GM21717 (cell line): ENCODE data around the gene KIF6.

Experiments
- ATAC-seq: cut with Tn5 transposase; IDR thresholded peaks from one replicate; pipeline ENCODE4 v1.9.1; 2021; ENCODE audit warnings: mild to moderate bottlenecking, moderate library complexity; ENCODE audit not compliant: unreplicated experiment

Gene KIF6

GRCh38 chr6:39665861-39666260 lies 59.3 kb downstream of the KIF6 start:
- no peak for ATAC-seq

- no peak for ATAC-seq
These were observed 61.0 kb downstream of the KIF6 start for GRCh38 chr6:39664173-39664572.

DNA sequence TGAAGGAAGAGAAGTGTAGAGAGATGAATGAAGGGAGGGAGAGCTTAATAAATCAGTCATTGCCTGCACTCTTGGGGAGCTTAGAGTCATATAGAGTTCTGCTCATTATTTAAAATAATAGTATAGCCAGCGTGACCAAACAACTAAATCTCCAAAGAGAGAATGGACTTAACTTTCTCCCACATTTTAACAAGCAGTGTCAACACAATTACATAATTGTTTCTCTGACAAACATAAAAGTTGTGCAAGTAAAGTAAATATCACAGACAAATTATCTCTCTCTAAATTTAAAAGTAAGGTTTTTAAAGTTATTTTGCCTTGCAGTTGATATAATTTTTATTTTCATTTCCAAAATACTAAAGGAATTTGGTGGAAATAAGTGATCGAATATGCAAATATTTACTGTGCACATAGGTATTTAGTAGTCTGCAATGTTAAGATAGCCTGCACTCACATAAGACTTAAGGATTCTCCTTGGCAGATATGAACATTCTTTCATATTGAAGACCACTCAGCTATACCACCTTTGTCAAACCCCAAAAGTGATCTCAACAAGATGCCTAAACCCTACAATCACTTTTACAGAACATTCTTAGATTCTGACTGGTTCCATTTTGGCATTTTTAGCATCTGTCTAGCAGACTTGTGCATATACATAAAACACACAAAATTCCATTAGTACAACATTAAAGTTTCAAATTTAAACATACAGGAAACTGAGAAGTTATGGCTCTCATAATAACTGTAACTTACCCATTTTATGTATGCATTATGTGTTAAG lies 67.7 kb downstream of the KIF6 start:
- no peak for ATAC-seq

DNA sequence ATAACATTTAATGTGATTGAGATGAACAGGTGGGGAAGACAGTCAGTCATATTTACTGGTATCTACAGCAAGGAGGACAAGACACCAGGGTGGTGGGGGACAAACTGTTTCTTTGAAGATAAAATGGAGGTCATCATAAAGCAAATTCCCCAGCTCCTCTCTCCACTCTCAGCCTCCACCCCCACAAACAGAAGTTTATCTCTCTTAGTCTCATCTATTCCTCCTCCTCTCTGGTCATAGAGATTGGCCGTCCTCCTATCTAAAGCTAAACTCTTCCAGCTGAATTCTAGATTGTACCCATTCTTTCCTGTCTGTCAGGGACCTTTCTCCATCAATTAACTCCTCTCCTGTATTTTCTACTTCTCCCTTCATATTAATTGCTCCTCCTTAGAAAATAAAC lies 71.1 kb downstream of the KIF6 start:
- ATAC-seq, result no peak

GRCh38 chr6:39653612-39654011 lies 71.6 kb downstream of the KIF6 start:
- no peak for ATAC-seq

DNA sequence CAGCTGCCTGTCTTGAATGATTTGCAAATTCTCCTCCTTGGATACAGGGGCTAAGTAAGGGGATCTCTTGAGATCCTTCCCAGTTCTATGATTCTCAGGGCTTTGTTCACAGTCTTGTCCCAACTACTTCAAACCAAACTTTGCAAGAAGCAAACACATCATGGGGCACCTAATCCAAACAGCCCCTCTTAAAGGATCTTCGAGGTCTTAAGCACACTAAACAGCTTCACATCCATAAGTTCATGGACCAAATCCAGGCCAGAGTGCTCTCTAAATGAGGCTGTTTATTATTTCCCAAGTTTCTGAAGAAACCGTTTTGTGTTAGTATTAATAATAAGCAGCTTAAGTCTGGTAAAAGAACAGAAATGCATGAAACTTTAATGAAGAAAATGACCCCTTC lies 75.2 kb downstream of the KIF6 start:
- ATAC-seq, result no peak

GRCh38 chr6:39646751-39647420 lies 78.3 kb downstream of the KIF6 start:
- no peak for ATAC-seq

DNA sequence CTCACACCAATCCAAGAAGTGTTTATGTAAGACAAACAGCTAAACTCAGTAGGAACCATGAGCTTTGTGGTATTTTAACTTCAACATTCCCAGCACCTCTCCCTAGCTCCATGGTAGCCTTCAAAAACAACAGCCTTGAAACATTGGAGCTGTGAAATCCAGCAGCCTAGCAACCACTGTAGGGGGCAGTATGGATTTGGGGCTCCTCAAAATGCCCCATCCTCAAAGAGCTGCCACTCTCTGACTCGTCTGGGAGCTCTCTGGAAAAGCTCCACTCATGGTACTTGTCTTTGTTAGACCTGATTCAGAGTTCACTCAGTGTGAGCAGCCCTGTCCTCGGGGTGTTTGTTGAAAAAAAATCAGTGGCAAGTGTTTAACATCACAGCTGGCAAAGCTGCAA lies 82.9 kb downstream of the KIF6 start:
- ATAC-seq, result no peak

- no peak for ATAC-seq
These were observed 86.9 kb downstream of the KIF6 start for GRCh38 chr6:39638126-39638822.

DNA sequence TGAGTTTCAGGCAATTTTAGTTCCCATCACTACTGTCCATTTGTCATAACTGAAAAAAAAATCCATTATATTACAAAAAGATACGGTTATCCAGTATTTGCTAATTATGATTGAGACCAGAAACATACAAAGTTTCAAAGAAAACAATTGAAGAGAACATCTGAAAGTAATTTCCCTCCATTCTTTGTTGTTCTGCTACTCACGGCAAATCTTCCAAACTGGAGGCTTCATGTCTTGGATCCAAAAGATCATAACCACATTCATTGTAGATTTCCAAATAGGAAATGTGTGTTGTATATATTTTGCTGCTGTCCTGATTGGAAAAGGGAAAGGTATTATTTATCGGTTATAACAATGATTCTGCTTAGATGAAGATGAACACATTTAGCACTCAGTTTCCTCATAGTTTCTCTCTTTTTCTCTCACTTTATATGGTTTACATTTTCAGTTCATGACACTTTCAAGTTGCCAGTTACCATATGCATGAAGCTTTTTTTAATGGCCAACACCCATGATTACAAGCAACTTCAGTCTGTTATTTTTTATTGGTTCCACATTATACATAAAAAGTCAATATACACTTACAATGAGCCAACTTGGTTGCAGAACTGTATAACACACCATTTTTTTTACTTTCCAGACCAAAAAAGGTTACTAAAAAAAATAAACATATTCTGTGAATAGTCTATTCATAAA lies 90.4 kb downstream of the KIF6 start:
- no peak for ATAC-seq

DNA sequence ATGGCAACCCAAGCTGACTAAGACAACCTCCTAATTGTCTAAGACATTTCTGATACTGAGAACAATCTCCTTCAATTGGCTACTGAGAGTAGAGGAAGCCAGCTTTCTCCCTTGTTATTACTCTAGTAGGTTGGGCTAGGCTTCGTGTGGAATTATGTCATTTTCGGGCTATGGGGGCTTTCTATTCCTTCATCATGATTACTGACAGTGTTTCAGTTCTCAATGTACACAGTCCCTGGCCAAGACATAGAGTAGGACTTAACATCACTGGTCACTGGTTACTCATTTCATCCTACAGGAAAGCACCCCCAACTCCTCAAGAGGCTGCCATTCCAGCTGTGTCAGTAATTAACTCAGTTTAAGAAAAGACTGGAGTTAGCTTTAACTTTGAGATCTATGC lies 100.0 kb downstream of the KIF6 start:
- no peak for ATAC-seq

- ATAC-seq, result no peak
These were observed 101.5 kb downstream of the KIF6 start for GRCh38 chr6:39623750-39624149.

DNA sequence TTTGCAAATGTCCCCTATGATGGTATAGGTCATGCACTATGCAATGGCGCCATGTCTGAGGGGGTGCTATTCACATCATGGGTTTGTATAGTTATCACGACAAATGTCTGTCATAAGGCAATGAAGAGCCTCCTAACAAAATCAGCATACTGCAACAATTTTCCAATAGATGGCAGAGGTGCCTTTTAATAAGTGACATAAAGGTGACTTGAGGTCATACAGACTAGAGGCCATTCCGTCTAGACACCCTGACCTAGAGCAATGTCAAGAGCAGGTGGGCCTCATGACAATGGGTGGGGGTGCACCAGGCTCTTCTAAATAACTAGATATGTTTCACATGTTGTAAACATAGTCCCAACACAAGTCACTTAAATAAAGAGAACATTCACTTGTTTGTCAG lies 107.7 kb downstream of the KIF6 start:
- ATAC-seq, result no peak

- ATAC-seq, result no peak
These were observed 108.2 kb downstream of the KIF6 start for GRCh38 chr6:39617026-39617425.

GRCh38 chr6:39615622-39616021 lies 109.6 kb downstream of the KIF6 start:
- no peak for ATAC-seq

GRCh38 chr6:39614393-39614950 lies 110.7 kb downstream of the KIF6 start:
- ATAC-seq, result no peak

DNA sequence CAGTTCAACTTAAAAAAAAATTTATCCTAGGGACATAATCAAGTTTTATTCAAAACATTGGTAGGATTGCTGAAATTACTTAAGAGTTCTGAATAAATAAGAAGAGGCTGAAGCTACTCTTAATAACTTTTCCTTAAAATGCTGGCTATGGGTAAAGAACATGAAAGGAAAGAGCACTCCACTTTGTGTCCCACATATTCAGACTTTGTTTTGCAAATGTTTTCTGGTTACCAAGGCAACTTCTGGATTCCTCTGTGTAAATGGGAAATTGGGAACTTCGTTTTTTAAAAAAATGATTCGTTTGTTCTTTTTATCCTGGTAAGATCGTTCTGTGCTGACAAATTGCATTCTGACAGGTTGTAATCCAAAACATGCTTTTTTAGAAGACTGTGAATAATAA lies 115.0 kb downstream of the KIF6 start:
- no peak for ATAC-seq

GRCh38 chr6:39608652-39609345 lies 116.4 kb downstream of the KIF6 start:
- no peak for ATAC-seq

DNA sequence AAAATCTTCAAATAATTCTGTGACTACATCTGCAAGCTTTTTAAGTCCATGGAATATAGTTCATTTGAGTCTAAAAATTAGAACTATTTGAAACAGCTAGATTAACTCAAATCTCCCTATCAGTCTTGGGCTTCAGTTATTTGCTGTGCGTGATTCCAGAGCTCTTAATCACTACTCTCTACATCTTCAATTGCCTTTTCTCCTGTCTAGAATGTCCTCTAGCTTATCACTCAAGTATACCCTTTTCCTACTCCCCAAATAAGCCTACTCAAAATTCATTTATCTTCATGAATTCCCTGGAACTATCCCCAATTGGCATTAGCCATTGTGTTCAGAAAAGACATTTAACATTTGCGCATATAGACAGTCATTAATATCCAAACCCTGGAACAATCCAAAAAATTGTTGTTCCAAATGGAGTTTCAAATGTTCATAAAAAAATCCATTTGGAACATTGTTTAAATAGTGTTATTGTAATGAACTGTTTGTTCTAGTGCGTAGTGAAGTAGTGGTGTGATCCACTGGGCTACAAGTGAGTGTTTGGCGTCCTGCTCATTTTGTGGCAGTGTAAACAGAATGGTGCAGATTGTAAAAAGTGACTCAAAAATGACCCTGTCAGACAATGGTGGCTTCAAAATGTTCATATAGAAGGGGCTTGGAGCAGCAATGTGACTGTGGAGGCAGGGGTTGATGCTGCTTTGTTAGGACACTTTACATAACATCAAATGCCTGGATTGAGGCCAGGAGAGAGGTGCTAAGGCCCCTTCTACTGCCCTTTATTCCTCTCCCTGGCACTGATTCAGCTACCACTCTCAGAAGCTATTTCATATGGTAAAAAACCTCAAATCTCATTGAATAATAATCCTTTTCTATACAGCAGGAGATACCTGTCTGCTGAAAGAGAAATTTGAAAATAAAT lies 122.3 kb downstream of the KIF6 start:
- no peak for ATAC-seq
